ENCODE data around the gene TUBA1B. TPM values are rescaled to one million over a fixed set of nuclear protein-coding genes. Genes with fewer than 3 reads are reported as not detected.

Gene TUBA1B
- total RNA-seq, 1 experiment from 2014 or later = 1,866 TPM

DNA sequence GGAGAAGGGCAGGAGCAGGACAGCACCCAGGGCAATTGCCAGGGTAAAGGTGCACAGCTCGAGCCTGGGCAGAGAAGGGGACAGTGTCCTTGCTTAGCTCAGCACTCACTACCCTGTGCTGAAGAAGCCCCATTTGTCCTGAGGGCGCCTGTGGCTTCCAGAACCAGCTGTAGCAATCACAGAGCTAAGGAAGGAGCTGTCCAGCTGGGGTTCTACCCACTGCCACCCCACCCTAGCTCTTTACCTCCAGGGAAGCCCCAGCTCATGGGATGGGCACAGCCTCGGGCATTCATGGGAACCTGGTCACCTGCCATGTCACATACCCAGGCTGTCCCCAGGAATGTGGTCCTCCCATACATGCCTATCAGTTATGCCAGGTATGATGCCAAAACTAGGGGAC, 26.4 kb downstream of the TUBA1B start:
- TF ChIP-seq, protein P1, sequence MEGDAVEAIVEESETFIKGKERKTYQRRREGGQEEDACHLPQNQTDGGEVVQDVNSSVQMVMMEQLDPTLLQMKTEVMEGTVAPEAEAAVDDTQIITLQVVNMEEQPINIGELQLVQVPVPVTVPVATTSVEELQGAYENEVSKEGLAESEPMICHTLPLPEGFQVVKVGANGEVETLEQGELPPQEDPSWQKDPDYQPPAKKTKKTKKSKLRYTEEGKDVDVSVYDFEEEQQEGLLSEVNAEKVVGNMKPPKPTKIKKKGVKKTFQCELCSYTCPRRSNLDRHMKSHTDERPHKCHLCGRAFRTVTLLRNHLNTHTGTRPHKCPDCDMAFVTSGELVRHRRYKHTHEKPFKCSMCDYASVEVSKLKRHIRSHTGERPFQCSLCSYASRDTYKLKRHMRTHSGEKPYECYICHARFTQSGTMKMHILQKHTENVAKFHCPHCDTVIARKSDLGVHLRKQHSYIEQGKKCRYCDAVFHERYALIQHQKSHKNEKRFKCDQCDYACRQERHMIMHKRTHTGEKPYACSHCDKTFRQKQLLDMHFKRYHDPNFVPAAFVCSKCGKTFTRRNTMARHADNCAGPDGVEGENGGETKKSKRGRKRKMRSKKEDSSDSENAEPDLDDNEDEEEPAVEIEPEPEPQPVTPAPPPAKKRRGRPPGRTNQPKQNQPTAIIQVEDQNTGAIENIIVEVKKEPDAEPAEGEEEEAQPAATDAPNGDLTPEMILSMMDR (IDR thresholded peaks at IDR 0.05; ENCODE audit: insufficient read depth in 1 of 2, low read depth in 1 of 2, low read length in 1 of 2, severe bottlenecking in 1 of 2, unreplicated experiment in 1 of 2) = no peak
- Histone ChIP-seq H3K9me3 (no peaks in the 10 kb centered on the region), H3K27me3 (replicated peaks; ENCODE audit: control insufficient read depth, insufficient read depth, low read length) (no peaks in the 10 kb centered on the region), H3K4me1 (peaks cover 14% of the 10 kb centered on the region), H3K36me3 (ENCODE audit: control insufficient read depth, insufficient read depth, low read length) (0 out of 2 replicates have a peak, but pooled peaks cover 2% of the 10 kb centered on the region), H3K4me3 (ENCODE audit: low read depth, low read length) (no peak overlapping the region)
- no TSS peak for BruUV-seq (replicated peaks)
- ChIA-PET POLR2A (no interaction called here), CTCF (interaction anchor here (0.5 to 2.9 kb wide), 5 partner anchors 9 to 467 kb away, joined by 3 to 7 read pairs (median 3); no protein-coding TSS in a partner anchor)
- intact Hi-C loops (cut with micrococcal nuclease; ENCODE audit: unreplicated experiment) = no loop called here
- no peaks in the 10 kb centered on the region for H3K9me3 Mint-ChIP-seq (ENCODE audit: unreplicated experiment)
- DNase-seq = no peak
- H3K27me3 Mint-ChIP-seq (ENCODE audit: insufficient read depth, unreplicated experiment) = no peaks in the 10 kb centered on the region
- H3K36me3 Mint-ChIP-seq (ENCODE audit: insufficient read depth, unreplicated experiment) = peaks cover 16% of the 10 kb centered on the region
- peaks cover 15% of the 10 kb centered on the region for H3K4me1 Mint-ChIP-seq (ENCODE audit: low read depth, unreplicated experiment)
- no peak overlapping the region for H3K27ac Mint-ChIP-seq (ENCODE audit: unreplicated experiment)
- no peak overlapping the region for H3K4me3 Mint-ChIP-seq (ENCODE audit: unreplicated experiment)

DNA sequence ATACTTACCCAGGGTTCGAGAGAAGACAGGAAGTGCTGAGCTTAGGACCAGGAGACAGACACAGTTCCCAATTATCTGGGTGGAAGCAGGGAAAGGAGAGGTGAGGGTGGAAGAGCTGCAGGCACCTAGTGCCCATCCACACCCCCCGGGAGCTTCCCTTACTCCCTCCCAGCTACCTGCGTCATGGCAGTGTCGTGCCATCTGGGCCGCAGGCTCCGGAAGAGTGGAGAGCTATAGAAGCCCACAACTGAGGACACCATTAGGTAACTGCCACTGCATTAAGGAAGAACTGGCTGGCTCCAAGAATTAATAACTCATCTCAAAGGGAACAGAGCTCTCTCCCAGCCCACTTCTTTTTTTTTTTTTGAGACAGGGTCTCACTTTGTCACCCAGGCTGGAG, 30.8 kb downstream of the TUBA1B start:
- Histone ChIP-seq H3K27me3 (replicated peaks; ENCODE audit: control insufficient read depth, insufficient read depth, low read length) (no peaks in the 10 kb centered on the region), H3K36me3 (ENCODE audit: control insufficient read depth, insufficient read depth, low read length) (0 out of 2 replicates have a peak, but pooled peaks cover 2% of the 10 kb centered on the region), H3K4me1 (no peaks in the 10 kb centered on the region), H3K9me3 (no peaks in the 10 kb centered on the region), H3K4me3 (ENCODE audit: low read depth, low read length) (no peak overlapping the region)
- Mint-ChIP-seq H3K36me3 (ENCODE audit: insufficient read depth, unreplicated experiment) (peaks cover 35% of the 10 kb centered on the region), H3K4me1 (ENCODE audit: low read depth, unreplicated experiment) (no peaks in the 10 kb centered on the region), H3K9me3 (ENCODE audit: unreplicated experiment) (no peaks in the 10 kb centered on the region), H3K27ac (ENCODE audit: unreplicated experiment) (no peak overlapping the region), H3K4me3 (ENCODE audit: unreplicated experiment) (no peak overlapping the region), H3K27me3 (ENCODE audit: insufficient read depth, unreplicated experiment) (peaks cover 1% of the 10 kb centered on the region)
- DNase-seq = no peak
- BruUV-seq (replicated peaks) = no TSS peak
- intact Hi-C loops (cut with micrococcal nuclease; ENCODE audit: unreplicated experiment) = no loop called here
- ChIA-PET POLR2A (interaction anchor here (0.9 to 1.8 kb wide), 2 partner anchors 9 to 30 kb away, joined by 5 to 6 read pairs; partner anchors contain the start of gene TUBA1B), CTCF (interaction anchor here (0.9 to 5.8 kb wide), 6 partner anchors 8 to 104 kb away, joined by 3 to 42 read pairs (median 6); no protein-coding TSS in a partner anchor)
- TF ChIP-seq, protein P1 (IDR thresholded peaks at IDR 0.05; ENCODE audit: insufficient read depth in 1 of 2, low read depth in 1 of 2, low read length in 1 of 2, severe bottlenecking in 1 of 2, unreplicated experiment in 1 of 2) = no peak

DNA sequence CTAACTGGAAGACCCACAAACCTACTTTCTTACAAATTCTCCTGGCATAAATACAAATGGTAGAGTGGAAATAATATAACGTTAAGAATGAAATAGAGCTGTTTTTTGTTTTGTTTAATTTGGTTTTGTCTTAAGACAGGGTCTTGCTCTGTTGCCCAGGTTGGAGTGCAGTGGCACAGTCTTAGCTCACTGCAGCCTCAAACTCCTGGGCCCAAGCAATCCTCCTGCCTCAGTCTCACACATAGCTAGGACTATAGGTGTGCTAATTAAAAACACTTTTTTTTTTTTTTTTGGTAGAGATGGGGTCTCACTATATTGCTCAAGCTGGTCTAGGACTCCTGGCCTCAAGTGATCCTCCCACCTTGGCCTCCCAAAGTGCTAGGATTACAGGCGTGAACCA, 32.5 kb downstream of the TUBA1B start:
- H3K27me3 Mint-ChIP-seq (ENCODE audit: insufficient read depth, unreplicated experiment) = peaks cover 10% of the 10 kb centered on the region
- BruUV-seq (replicated peaks) = no TSS peak

More for the DNA sequence above, 32.5 kb downstream of the TUBA1B start:
- H3K4me1 ChIP-seq = no peaks in the 10 kb centered on the region; the same call in 1 of the 2 replicates
- peaks cover 4% of the 10 kb centered on the region for H3K4me1 Mint-ChIP-seq (ENCODE audit: low read depth, unreplicated experiment)
- H3K27ac Mint-ChIP-seq (ENCODE audit: unreplicated experiment) = no peak overlapping the region
- intact Hi-C loops (cut with micrococcal nuclease; ENCODE audit: unreplicated experiment) = loop anchor here (1.0 kb wide), 1 partner anchor 10 kb away; no protein-coding TSS in a partner anchor
- TF ChIP-seq, protein P1 (IDR thresholded peaks at IDR 0.05; ENCODE audit: insufficient read depth in 1 of 2, low read depth in 1 of 2, low read length in 1 of 2, severe bottlenecking in 1 of 2, unreplicated experiment in 1 of 2) = no peak
- CTCF ChIA-PET = interaction anchor here (0.6 to 5.8 kb wide), 10 partner anchors 10 to 358 kb away, joined by 3 to 42 read pairs (median 4); partner anchors contain the start of gene LMBR1L
- H3K36me3 ChIP-seq (ENCODE audit: control insufficient read depth, insufficient read depth, low read length) = 0 out of 2 replicates have a peak, but pooled peaks cover 2% of the 10 kb centered on the region
- no peak overlapping the region for H3K4me3 ChIP-seq (ENCODE audit: low read depth, low read length)
- DNase-seq = no peak
- peaks cover 42% of the 10 kb centered on the region for H3K36me3 Mint-ChIP-seq (ENCODE audit: insufficient read depth, unreplicated experiment)
- no peak overlapping the region for H3K4me3 Mint-ChIP-seq (ENCODE audit: unreplicated experiment)
- H3K9me3 ChIP-seq = no peaks in the 10 kb centered on the region
- POLR2A ChIA-PET = interaction anchor here (1.8 kb wide), 1 partner anchor 32 kb away, joined by 6 read pairs; the partner anchor contains the start of gene TUBA1B
- no peaks in the 10 kb centered on the region for H3K9me3 Mint-ChIP-seq (ENCODE audit: unreplicated experiment)
- H3K27me3 ChIP-seq (replicated peaks; ENCODE audit: control insufficient read depth, insufficient read depth, low read length) = peaks cover 6% of the 10 kb centered on the region; the same call in 1 of the 2 replicates
